Measurements from ENCODE around the gene CELF2. TPM values are rescaled to one million over a fixed set of nuclear protein-coding genes. Genes with fewer than 3 reads are reported as not detected.

Gene CELF2
- total RNA-seq, 1 donor = 135 TPM

DNA sequence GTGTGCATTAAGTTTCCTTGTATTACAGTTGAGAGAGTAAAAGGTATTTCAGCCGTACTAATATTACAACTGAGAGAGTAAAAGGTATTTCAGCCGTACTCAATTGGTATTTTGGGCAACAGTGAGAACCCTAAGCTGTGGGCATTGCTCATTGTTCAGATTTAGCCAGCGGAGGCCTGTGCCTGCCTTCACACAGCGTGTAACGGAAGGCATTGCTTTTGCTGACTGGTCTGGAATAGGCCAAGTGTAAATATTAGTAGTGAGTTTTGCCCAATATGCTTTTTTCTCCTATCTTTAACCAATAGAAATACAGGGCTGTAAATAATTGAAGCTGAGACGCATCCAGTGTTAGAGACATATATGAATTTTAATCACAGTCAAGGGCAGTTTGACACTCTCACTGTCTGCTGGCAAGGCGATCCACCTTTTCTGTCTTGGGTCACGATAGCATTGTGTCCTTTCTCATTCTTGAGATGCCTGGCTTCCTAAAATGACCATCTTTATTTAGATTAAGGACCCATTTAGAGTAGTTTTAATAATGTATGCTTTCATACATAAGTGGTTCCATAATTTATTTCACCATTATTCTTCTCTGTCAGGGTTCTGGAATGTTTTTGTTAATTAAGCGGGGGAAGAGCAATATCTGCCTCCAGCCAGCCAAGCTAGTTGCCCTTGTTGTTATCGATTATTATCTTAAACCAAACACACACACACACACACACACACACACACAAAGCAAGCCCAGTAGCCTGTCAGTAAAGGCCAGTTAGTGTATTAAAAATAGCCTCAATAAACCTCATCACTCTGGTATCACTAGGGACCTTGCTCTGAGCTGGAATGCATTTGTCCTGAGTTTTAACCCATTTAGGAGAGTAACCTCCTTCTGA lies 130.7 kb downstream of the CELF2 start:
- Histone ChIP-seq H3K4me1 (ENCODE audit: insufficient read depth, low read length) (peaks cover 84% of the 10 kb centered on the region), H3K27me3 (ENCODE audit: insufficient read depth, low read length) (no peaks in the 10 kb centered on the region), H3K9me3 (ENCODE audit: low read depth, low read length) (no peaks in the 10 kb centered on the region), H3K4me3 (ENCODE audit: low read length) (no peak overlapping the region)

DNA sequence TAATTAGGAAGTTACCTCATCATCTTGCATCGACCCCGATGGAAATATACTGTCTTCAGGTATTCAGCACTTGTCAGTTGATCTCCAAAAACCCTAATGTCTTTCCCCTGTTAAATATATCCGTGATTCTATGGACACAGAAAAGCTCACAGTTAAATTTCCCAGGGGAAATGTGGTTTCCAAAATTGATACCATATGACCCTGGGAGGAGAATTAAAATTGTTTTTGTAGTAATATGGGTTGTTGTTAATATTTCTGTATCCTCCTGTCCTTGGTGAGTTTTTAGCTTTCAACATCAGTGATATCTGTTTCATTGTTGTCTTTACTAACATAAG lies 132.1 kb downstream of the CELF2 start:
- Histone ChIP-seq H3K27me3 (ENCODE audit: insufficient read depth, low read length) (no peaks in the 10 kb centered on the region), H3K9me3 (ENCODE audit: low read depth, low read length) (no peaks in the 10 kb centered on the region), H3K4me3 (ENCODE audit: low read length) (no peak overlapping the region), H3K4me1 (ENCODE audit: insufficient read depth, low read length) (peaks cover 78% of the 10 kb centered on the region)

DNA sequence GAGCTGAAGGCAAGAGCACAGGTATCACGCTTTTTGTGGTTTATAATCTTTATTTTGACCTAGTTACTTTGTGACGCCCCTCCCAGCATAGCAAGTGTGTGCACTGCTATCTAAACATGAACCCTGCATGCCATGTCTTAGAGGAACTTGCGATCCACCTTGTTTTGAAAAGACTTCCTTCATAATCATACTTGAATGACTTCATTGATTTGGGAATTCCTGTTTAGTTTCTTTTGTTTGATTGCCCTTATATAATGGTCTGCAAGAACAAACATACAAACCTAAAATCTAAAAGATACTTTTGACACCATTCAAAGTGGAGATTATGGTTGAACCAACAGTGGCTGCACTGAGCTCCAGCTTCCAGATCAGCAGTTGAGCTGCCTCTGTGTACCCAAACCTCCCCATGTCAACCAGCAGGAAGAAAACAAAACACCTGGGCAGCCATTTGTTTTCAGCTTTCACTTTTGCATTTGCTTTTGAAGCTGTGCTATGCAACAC lies 132.6 kb downstream of the CELF2 start:
- Histone ChIP-seq H3K4me1 (ENCODE audit: insufficient read depth, low read length) (peaks cover 78% of the 10 kb centered on the region), H3K4me3 (ENCODE audit: low read length) (no peak overlapping the region), H3K9me3 (ENCODE audit: low read depth, low read length) (no peaks in the 10 kb centered on the region), H3K27me3 (ENCODE audit: insufficient read depth, low read length) (no peaks in the 10 kb centered on the region)

GRCh38 chr10:11150879-11151415 lies 133.3 kb downstream of the CELF2 start:
- Histone ChIP-seq H3K4me1 (ENCODE audit: insufficient read depth, low read length) (peaks cover 74% of the 10 kb centered on the region), H3K9me3 (ENCODE audit: low read depth, low read length) (no peaks in the 10 kb centered on the region), H3K4me3 (ENCODE audit: low read length) (no peak overlapping the region), H3K27me3 (ENCODE audit: insufficient read depth, low read length) (no peaks in the 10 kb centered on the region)

GRCh38 chr10:11152801-11153200 lies 135.1 kb downstream of the CELF2 start:
- H3K9me3 ChIP-seq (ENCODE audit: low read depth, low read length) = no peaks in the 10 kb centered on the region
- H3K27me3 ChIP-seq (ENCODE audit: insufficient read depth, low read length) = no peaks in the 10 kb centered on the region
- peaks cover 66% of the 10 kb centered on the region for H3K4me1 ChIP-seq (ENCODE audit: insufficient read depth, low read length)
- H3K4me3 ChIP-seq (ENCODE audit: low read length) = no peak overlapping the region

- H3K4me1 ChIP-seq (ENCODE audit: insufficient read depth, low read length) = peaks cover 66% of the 10 kb centered on the region
- no peaks in the 10 kb centered on the region for H3K27me3 ChIP-seq (ENCODE audit: insufficient read depth, low read length)
- H3K9me3 ChIP-seq (ENCODE audit: low read depth, low read length) = no peaks in the 10 kb centered on the region
- no peak overlapping the region for H3K4me3 ChIP-seq (ENCODE audit: low read length)
These were observed 135.6 kb downstream of the CELF2 start for GRCh38 chr10:11153245-11153644.

DNA sequence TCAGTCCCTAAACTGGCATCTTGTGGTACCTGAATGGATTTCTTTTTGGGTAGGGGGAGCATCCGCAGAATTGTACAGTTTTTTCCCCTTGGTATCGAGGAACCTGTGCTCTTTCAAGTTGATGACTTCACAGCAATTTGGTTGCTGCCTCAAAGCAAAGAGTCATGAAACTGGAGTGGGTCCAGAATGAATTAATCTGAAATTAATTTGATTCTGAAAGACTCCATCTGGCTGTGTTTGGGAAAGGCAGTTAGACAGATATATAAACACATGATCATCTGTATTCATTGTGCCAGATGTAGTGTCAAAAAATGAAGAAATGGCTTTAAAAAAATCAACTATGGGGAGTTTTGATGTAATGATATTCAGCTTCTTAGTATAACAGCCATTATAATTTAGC lies 136.1 kb downstream of the CELF2 start:
- Histone ChIP-seq H3K4me3 (ENCODE audit: low read length) (no peak overlapping the region), H3K27me3 (ENCODE audit: insufficient read depth, low read length) (no peaks in the 10 kb centered on the region), H3K9me3 (ENCODE audit: low read depth, low read length) (no peaks in the 10 kb centered on the region), H3K4me1 (ENCODE audit: insufficient read depth, low read length) (peaks cover 65% of the 10 kb centered on the region)

- Histone ChIP-seq H3K4me3 (ENCODE audit: low read length) (no peak overlapping the region), H3K4me1 (ENCODE audit: insufficient read depth, low read length) (peaks cover 60% of the 10 kb centered on the region), H3K9me3 (ENCODE audit: low read depth, low read length) (no peaks in the 10 kb centered on the region), H3K27me3 (ENCODE audit: insufficient read depth, low read length) (no peaks in the 10 kb centered on the region)
These were observed 136.7 kb downstream of the CELF2 start for GRCh38 chr10:11154333-11154732.

DNA sequence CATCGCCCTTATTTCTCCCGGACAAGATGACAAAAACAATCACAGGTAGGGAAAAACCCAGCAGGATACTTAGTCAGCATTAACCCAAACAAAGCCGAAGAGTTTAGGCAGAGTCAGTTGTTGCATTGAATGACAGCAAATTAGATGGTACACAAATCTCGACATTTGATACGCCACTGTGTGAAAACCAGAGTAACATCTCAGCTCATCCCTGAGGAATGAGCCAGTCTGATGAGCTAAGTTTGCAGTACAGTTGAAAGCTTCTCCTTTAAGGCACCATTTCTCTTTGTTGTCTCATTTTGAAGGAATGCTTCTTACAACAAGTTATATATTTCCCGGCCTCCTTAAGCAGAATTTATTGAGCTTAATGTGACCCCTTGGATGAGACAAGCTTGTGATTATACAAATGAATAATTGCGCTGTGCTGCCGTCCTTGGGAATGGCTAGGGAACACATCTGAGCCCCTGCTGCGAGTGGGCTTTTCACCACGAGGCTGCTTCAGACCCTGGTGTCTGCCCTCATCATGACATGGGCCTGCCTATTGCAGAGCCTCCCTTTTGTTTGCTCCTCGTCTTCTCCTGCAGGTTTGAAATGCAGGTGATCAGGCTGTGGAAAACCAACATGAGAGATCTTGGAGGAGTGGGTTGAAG lies 137.3 kb downstream of the CELF2 start:
- Histone ChIP-seq H3K4me1 (ENCODE audit: insufficient read depth, low read length) (peaks cover 61% of the 10 kb centered on the region), H3K27me3 (ENCODE audit: insufficient read depth, low read length) (no peaks in the 10 kb centered on the region)

GRCh38 chr10:11156480-11156879 lies 138.8 kb downstream of the CELF2 start:
- Histone ChIP-seq H3K27me3 (ENCODE audit: insufficient read depth, low read length) (no peaks in the 10 kb centered on the region), H3K9me3 (ENCODE audit: low read depth, low read length) (no peaks in the 10 kb centered on the region), H3K4me3 (ENCODE audit: low read length) (no peak overlapping the region), H3K4me1 (ENCODE audit: insufficient read depth, low read length) (peaks cover 58% of the 10 kb centered on the region)

More for the DNA sequence above, 137.3 kb downstream of the CELF2 start:
- H3K4me3 ChIP-seq (ENCODE audit: low read length) = no peak overlapping the region
- H3K9me3 ChIP-seq (ENCODE audit: low read depth, low read length) = no peaks in the 10 kb centered on the region

DNA sequence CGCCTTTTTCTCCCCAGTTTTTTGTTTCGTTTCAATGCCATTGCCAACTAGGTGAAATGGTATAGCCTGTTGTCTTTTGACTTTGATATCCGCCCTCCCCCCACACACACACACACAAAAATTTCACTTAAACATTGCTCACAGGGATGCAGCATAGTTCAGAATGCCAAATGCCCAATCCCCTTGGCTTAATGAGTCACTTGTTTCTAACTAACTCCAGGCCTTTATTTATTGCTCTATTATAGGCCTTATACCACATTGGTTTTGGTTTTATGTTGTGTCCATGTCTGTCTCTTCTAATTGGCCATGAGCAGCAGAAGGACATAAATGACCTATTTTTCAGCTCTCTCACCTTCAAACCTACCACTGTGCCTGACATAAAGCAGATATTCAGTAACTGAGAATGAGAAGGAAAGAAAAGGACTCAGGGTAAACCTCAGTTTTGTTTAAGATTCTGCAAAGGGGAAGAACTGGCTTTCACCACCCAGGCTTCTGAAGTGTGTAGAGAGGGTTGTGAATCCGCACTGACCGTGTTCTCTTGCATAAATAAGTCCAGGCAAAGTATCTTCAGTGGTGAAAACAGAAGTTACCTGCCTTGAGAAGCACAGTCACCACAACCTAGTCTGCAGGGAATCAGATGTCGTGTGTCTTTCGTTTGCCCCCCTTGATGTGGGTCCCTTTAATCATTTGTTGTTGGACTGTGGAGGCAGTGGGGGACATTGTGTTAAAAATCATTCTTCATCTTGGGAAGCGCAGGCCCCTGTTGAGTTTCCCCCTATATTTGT lies 139.8 kb downstream of the CELF2 start:
- Histone ChIP-seq H3K4me3 (ENCODE audit: low read length) (no peak overlapping the region), H3K4me1 (ENCODE audit: insufficient read depth, low read length) (peaks cover 62% of the 10 kb centered on the region), H3K9me3 (ENCODE audit: low read depth, low read length) (no peaks in the 10 kb centered on the region), H3K27me3 (ENCODE audit: insufficient read depth, low read length) (no peaks in the 10 kb centered on the region)

DNA sequence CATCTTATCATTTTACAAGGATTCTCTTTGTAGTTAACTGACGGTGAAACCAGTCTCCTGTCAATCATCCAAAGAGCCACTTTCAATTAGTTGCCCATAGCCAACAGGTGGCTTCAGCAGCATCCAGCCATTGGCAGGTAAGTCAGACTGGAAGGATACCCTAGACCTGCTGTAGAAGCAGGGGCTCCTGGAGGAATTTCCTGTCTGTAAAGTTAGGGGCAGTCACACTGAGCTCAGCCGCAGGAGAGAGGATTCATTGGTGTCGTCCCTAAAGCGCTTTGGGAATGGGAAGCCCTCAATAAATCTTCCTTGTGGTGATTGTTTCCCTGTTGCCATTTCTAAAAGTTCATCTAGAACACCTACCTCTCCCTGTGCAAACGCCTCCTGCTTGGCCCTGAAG lies 140.4 kb downstream of the CELF2 start:
- Histone ChIP-seq H3K4me1 (ENCODE audit: insufficient read depth, low read length) (peaks cover 67% of the 10 kb centered on the region), H3K4me3 (ENCODE audit: low read length) (no peak overlapping the region), H3K27me3 (ENCODE audit: insufficient read depth, low read length) (no peaks in the 10 kb centered on the region), H3K9me3 (ENCODE audit: low read depth, low read length) (no peaks in the 10 kb centered on the region)

- no peaks in the 10 kb centered on the region for H3K27me3 ChIP-seq (ENCODE audit: insufficient read depth, low read length)
- peaks cover 75% of the 10 kb centered on the region for H3K4me1 ChIP-seq (ENCODE audit: insufficient read depth, low read length)
- no peak overlapping the region for H3K4me3 ChIP-seq (ENCODE audit: low read length)
- no peaks in the 10 kb centered on the region for H3K9me3 ChIP-seq (ENCODE audit: low read depth, low read length)
These were observed 142.0 kb downstream of the CELF2 start for GRCh38 chr10:11159543-11160215.

DNA sequence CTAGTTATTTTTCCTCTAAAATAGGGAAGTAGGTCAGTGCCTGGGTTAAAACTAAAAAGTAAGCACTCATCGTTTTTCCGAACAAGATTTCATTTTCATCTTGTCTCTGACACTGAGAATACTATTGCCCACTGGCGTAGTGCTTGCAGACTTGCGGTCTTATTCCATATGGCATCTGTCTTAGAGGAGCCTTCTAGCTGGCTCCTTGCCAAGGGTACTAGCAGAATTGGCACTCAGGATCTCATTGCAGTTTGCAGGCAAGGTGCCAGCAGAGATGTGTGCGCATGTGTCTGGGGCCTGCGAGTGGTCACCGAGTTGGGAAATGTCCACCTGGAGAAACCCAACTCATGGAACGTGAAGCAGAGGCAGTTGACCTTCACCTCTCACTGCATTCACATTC lies 143.4 kb downstream of the CELF2 start:
- Histone ChIP-seq H3K27me3 (ENCODE audit: insufficient read depth, low read length) (no peaks in the 10 kb centered on the region), H3K4me3 (ENCODE audit: low read length) (no peak overlapping the region), H3K9me3 (ENCODE audit: low read depth, low read length) (no peaks in the 10 kb centered on the region), H3K4me1 (ENCODE audit: insufficient read depth, low read length) (peaks cover 66% of the 10 kb centered on the region)

All from mononuclear cell (primary cell).